Measurements from ENCODE around the gene EFNA5.

EFNA5 gene

GRCh38 chr5:107341376-107342084 lies 329.2 kb downstream of the EFNA5 start:
- no peaks in the 10 kb centered on the region for H3K9me3 ChIP-seq (ENCODE audit: control insufficient read depth, insufficient read depth, low read depth, low read length)
- H3K36me3 ChIP-seq (ENCODE audit: control insufficient read depth in 2 of 2, insufficient read depth in 1 of 2, low read length in 2 of 2) = no peaks in the 10 kb centered on the region
- no peak overlapping the region for H3K27ac ChIP-seq (ENCODE audit: extremely low read depth, low read depth, low read length)
- ChIA-PET CTCF (interaction anchor here (0.7 kb wide), 1 partner anchor 89 kb away, joined by 3 read pairs; no protein-coding TSS in a partner anchor), POLR2A (no interaction called here)
- H3K4me1 ChIP-seq (ENCODE audit: control insufficient read depth, insufficient read depth, low read length) = peaks cover 5% of the 10 kb centered on the region; the same call in 1 of the 2 replicates
- TF ChIP-seq ZNF18 (tag by site-specific recombination; IDR thresholded peaks at IDR 0.05) (no peak), ZNF624 (tag by site-specific recombination; IDR thresholded peaks at IDR 0.05) (no peak), ZNF664 (tag by site-specific recombination; IDR thresholded peaks at IDR 0.05) (no peak)
- H3K4me3 ChIP-seq (ENCODE audit: low read depth, low read length) = no peak overlapping the region

GRCh38 chr5:107340631-107341030 lies 330.1 kb downstream of the EFNA5 start:
- CTCF ChIA-PET = no interaction called here
- H3K9me3 ChIP-seq (ENCODE audit: control insufficient read depth, insufficient read depth, low read depth, low read length) = no peaks in the 10 kb centered on the region
- POLR2A ChIA-PET = no interaction called here
- H3K36me3 ChIP-seq (ENCODE audit: control insufficient read depth in 2 of 2, insufficient read depth in 1 of 2, low read length in 2 of 2) = no peaks in the 10 kb centered on the region
- no peak overlapping the region for H3K4me3 ChIP-seq (ENCODE audit: low read depth, low read length)
- H3K4me1 ChIP-seq (ENCODE audit: control insufficient read depth, insufficient read depth, low read length) = peaks cover 5% of the 10 kb centered on the region; the same call in 1 of the 2 replicates
- no peak overlapping the region for H3K27ac ChIP-seq (ENCODE audit: extremely low read depth, low read depth, low read length)
- TF ChIP-seq ZNF366 (tag by site-specific recombination; conservative IDR thresholded peaks at IDR 0.05) (no peak), ZNF658 (tag by site-specific recombination; IDR thresholded peaks at IDR 0.05) (no peak), ZNF692 (tag by site-specific recombination; IDR thresholded peaks at IDR 0.05) (no peak), ZNF660 (tag by site-specific recombination; IDR thresholded peaks at IDR 0.05) (no peak), ZNF639 (tag by site-specific recombination; IDR thresholded peaks at IDR 0.05) (no peak), GLIS2 (tag by site-specific recombination; IDR thresholded peaks at IDR 0.05) (no peak)

GRCh38 chr5:107338335-107338734 lies 332.4 kb downstream of the EFNA5 start:
- Histone ChIP-seq H3K4me1 (ENCODE audit: control insufficient read depth, insufficient read depth, low read length) (peaks cover 5% of the 10 kb centered on the region; the same call in 1 of the 2 replicates), H3K27ac (ENCODE audit: extremely low read depth, low read depth, low read length) (no peak overlapping the region), H3K36me3 (ENCODE audit: control insufficient read depth in 2 of 2, insufficient read depth in 1 of 2, low read length in 2 of 2) (no peaks in the 10 kb centered on the region), H3K4me3 (ENCODE audit: low read depth, low read length) (no peak overlapping the region), H3K9me3 (ENCODE audit: control insufficient read depth, insufficient read depth, low read depth, low read length) (no peaks in the 10 kb centered on the region)
- no peak for TF ChIP-seq ZNF777 (tag by site-specific recombination; IDR thresholded peaks at IDR 0.05; ENCODE audit: borderline replicate concordance)
- no peak for TF ChIP-seq SP3 (tag by site-specific recombination; IDR thresholded peaks at IDR 0.05)
- no peak for TF ChIP-seq ZNF621 (tag by site-specific recombination; IDR thresholded peaks at IDR 0.05)
- no peak for TF ChIP-seq ZNF600 (tag by site-specific recombination; IDR thresholded peaks at IDR 0.05)
- TF ChIP-seq MEIS1 (CRISPR knock-in tag; IDR thresholded peaks at IDR 0.05; ENCODE audit: borderline replicate concordance) = no peak
- ChIA-PET CTCF (interaction anchor here (1.0 kb wide), 1 partner anchor 9 kb away, joined by 3 read pairs; no protein-coding TSS in a partner anchor), POLR2A (no interaction called here)

Data from HEK293 (cell line).